Activated CD8-positive, alpha-beta memory T cell treated with anti-CD3 and anti-CD28 coated beads, Interleukin-2, amount 10 ng/mL, durations not matched to agents 7 days and 5 days (primary cell): ENCODE data around the gene USP12. TPM values are rescaled to one million over a fixed set of nuclear protein-coding genes. Genes with fewer than 3 reads are reported as not detected.

ENCODE experiments used
- ATAC-seq: fragments of 150-1000 bp; cut with Tn5 transposase; one replicate; pipeline ENCODE4 v1.10.0; 2021; ENCODE audit warnings: moderate library complexity
- CTCF ChIA-PET: fragments of 350-600 bp; sonication (Branson Sonifier 250); formaldehyde crosslinking; loops from one replicate; lab custom pipeline; 2021; ENCODE audit warnings: antibody characterized with exemption; lab: Charles Lee
- DNase-seq: peaks from one replicate; pipeline ENCODE4 v3.0.0-alpha.2; 2020
- H3K27ac Mint-ChIP-seq: one replicate; pipeline ENCODE4 v1.8.0; 2021; ENCODE audit warnings: mild to moderate bottlenecking, mixed read lengths
- H3K27me3 Mint-ChIP-seq: one replicate; pipeline ENCODE4 v1.8.0; 2021; ENCODE audit warnings: mixed read lengths
- H3K36me3 Mint-ChIP-seq: one replicate; pipeline ENCODE4 v1.8.0; 2021; ENCODE audit warnings: mild to moderate bottlenecking, mixed read lengths
- H3K4me1 Mint-ChIP-seq: one replicate; pipeline ENCODE4 v1.8.0; 2021; ENCODE audit warnings: mixed read lengths
- H3K4me3 Mint-ChIP-seq: one replicate; pipeline ENCODE4 v1.8.0; 2021; ENCODE audit warnings: mild to moderate bottlenecking, moderate library complexity, mixed read lengths
- H3K9me3 Mint-ChIP-seq: one replicate; pipeline ENCODE4 v1.8.0; 2022; ENCODE audit warnings: low read depth, mixed read lengths
- total RNA-seq, 2 experiments: library from RNA; stranded (reverse); gene quantifications; one replicate each; pipeline ENCODE4 v1.2.3, GENCODE V29; 2021

The USP12 gene
- total RNA-seq, 2 experiments from 2014 or later = 32.0 to 38.9 TPM

GRCh38 chr13:27065582-27065981 lies 106.0 kb downstream of the USP12 start:
- no peak for DNase-seq
- Mint-ChIP-seq H3K27me3 (no peaks in the 10 kb centered on the region), H3K4me3 (no peak overlapping the region), H3K36me3 (peaks cover 42% of the 10 kb centered on the region), H3K27ac (no peak overlapping the region), H3K4me1 (peaks cover 1% of the 10 kb centered on the region), H3K9me3 (no peaks in the 10 kb centered on the region)
- CTCF ChIA-PET = interaction anchor here (1.1 to 1.2 kb wide), 2 partner anchors 9 to 80 kb away, joined by 3 read pairs; no protein-coding TSS in a partner anchor
- ATAC-seq = no peak

DNA sequence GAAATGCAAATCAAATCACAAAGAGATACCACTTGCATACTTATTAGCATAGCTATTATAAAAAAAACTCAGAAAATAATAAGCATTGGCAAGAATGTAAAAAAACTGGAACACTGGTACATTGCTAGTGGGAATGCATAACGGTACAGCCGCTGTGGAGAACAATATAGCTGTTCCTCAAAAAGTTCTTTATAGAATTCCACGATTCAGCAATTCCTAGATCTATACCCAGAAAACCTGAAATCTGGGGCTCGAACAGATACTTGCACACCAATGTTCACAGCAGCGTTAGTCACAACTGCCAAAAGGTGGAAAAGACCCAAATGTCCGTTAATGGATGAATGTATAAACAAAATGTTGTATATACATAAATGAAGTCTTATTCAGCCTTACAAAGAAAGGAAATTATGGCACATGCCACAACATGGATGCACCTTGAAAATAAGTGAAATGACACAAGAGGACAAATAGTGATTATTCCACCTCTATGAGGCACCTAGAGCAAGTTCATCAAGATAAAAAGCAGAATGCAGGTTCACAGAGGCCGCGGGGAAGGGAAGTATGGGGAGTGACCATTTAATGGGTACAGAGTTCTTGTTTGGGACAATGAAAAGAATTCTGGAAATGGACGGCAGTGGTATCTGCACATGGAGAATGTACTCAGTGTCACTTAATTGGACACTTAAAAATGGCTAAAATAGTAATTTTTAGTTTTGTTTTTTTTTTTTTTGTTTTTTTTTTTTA lies 107.2 kb downstream of the USP12 start:
- ATAC-seq = no peak
- H3K4me1 Mint-ChIP-seq = peaks cover 1% of the 10 kb centered on the region
- peaks cover 38% of the 10 kb centered on the region for H3K36me3 Mint-ChIP-seq

GRCh38 chr13:27057817-27058216 lies 113.8 kb downstream of the USP12 start:
- ATAC-seq = no peak
- Mint-ChIP-seq H3K9me3 (no peaks in the 10 kb centered on the region), H3K36me3 (peaks cover 4% of the 10 kb centered on the region), H3K4me3 (no peak overlapping the region), H3K4me1 (peaks cover 21% of the 10 kb centered on the region), H3K27me3 (no peaks in the 10 kb centered on the region), H3K27ac (no peak overlapping the region)
- CTCF ChIA-PET = no interaction called here
- no peak for DNase-seq

More for the DNA sequence above, 107.2 kb downstream of the USP12 start:
- CTCF ChIA-PET = no interaction called here
- no peaks in the 10 kb centered on the region for H3K9me3 Mint-ChIP-seq
- no peaks in the 10 kb centered on the region for H3K27me3 Mint-ChIP-seq
- no peak for DNase-seq
- H3K27ac Mint-ChIP-seq = no peak overlapping the region
- no peak overlapping the region for H3K4me3 Mint-ChIP-seq

DNA sequence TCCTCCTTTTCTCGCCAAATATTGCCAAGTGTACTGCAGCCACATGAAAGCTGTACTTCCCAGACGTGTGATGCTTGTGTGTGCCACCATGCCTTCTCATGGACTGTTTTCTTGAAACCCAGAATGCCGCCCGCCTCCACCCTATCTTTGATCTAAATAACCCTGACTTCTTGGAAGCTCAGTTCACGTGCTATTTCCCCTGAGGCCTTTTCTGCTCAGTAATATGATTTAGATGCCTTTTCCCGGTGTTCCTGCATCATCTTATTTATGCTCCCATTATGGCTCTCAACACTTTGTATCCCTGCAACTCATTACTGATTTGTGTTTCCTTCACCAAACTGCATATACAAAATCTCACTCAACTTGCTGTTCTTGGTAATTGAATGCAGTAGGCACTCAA lies 116.1 kb downstream of the USP12 start:
- CTCF ChIA-PET = no interaction called here
- H3K4me3 Mint-ChIP-seq = no peak overlapping the region
- H3K9me3 Mint-ChIP-seq = no peaks in the 10 kb centered on the region
- H3K27ac Mint-ChIP-seq = no peak overlapping the region
- H3K27me3 Mint-ChIP-seq = no peaks in the 10 kb centered on the region
- ATAC-seq (no peak), DNase-seq (no peak)
- H3K4me1 Mint-ChIP-seq = peaks cover 21% of the 10 kb centered on the region
- H3K36me3 Mint-ChIP-seq = peaks cover 2% of the 10 kb centered on the region

DNA sequence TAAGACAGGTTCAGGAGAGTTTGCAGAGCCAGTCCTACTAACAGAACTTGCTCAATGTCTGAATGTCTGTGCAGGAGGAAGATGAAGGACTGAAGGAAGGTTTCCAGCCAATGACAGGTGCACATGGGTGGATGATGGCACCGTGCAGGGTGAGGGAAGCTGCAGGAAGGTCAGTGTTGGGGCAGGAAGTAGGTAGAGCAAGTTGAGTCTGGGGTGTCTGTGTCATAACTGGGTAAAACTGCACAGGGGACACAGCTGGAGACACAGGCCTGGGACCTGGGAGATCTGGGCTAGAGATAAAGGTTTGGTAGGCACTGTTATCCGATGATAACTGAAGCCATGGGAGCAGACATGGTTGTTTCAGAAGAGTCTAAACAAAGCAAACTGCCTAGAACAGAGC lies 116.9 kb downstream of the USP12 start:
- no peak overlapping the region for H3K4me3 Mint-ChIP-seq
- no peaks in the 10 kb centered on the region for H3K27me3 Mint-ChIP-seq
- H3K9me3 Mint-ChIP-seq = no peaks in the 10 kb centered on the region
- ATAC-seq (no peak), DNase-seq (no peak)
- H3K4me1 Mint-ChIP-seq = peaks cover 21% of the 10 kb centered on the region
- H3K27ac Mint-ChIP-seq = peak overlapping the region; percentile 12
- CTCF ChIA-PET = no interaction called here
- H3K36me3 Mint-ChIP-seq = no peaks in the 10 kb centered on the region

GRCh38 chr13:27053902-27054595 lies 117.6 kb downstream of the USP12 start:
- Mint-ChIP-seq H3K27ac (no peak overlapping the region), H3K9me3 (no peaks in the 10 kb centered on the region), H3K4me3 (no peak overlapping the region), H3K36me3 (peaks cover under 1% of the 10 kb centered on the region), H3K27me3 (no peaks in the 10 kb centered on the region), H3K4me1 (peaks cover 21% of the 10 kb centered on the region)
- no peak for ATAC-seq
- CTCF ChIA-PET = no interaction called here
- no peak for DNase-seq

- Mint-ChIP-seq H3K27me3 (no peaks in the 10 kb centered on the region), H3K4me3 (no peak overlapping the region), H3K4me1 (peaks cover 21% of the 10 kb centered on the region), H3K36me3 (peaks cover 2% of the 10 kb centered on the region), H3K9me3 (no peaks in the 10 kb centered on the region), H3K27ac (no peak overlapping the region)
- ATAC-seq (no peak), DNase-seq (no peak)
- CTCF ChIA-PET = no interaction called here
Measured at GRCh38 chr13:27053210-27053884, 118.3 kb downstream of the USP12 start.

DNA sequence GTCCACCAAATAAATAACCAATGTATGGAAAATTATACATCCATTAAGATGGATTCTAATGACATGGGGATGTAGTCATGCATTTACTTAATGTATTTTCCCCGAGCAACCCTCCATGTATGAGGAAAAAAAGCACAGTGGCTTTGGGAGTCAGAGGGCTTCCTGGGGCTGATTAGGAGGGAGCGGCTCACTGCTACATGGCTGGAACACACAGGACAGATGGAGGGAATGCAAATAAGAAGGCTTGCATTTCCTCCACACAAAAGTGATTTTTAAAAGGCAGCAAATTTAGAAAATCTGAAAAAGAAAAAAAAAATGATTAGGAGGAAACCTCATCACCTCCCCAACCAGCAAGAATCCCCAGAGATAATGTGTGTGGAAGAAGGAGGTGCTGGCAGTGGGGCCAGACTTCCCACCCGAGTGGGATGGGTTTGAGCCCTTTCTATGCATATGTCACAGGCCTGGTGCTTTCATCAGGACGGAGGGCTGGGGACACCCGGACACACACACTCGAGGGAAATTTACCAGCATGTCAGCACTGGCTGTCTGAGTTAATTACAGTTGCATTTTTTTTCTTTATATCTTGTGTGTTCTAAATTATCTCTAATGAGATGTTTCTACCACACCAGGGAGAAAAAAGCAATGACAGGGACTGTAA lies 118.9 kb downstream of the USP12 start:
- Mint-ChIP-seq H3K9me3 (no peaks in the 10 kb centered on the region), H3K36me3 (peaks cover 2% of the 10 kb centered on the region), H3K4me3 (no peak overlapping the region), H3K27me3 (no peaks in the 10 kb centered on the region), H3K27ac (no peak overlapping the region), H3K4me1 (peaks cover 21% of the 10 kb centered on the region)
- ATAC-seq (no peak), DNase-seq (no peak)
- CTCF ChIA-PET = no interaction called here

DNA sequence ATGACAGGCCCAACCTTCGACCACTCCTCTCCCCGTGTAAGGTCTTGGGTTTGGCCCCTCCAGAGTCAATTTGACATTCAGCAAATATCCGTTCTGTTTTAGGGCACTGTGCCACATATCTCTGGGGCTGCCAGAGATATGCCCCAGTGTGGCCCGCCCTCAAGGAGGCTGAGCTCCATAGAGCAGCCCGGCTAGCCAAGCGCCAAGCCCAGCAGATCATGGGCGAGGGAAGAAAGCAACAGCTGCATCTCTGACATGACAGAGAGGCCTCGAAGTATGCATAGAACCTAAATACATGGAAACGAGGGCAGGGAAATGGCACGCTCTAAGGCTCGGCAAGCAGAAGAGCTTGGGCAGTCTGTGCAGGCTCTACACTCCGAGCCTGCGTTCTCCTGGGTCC lies 124.5 kb downstream of the USP12 start:
- no peak overlapping the region for H3K4me3 Mint-ChIP-seq
- peaks cover 2% of the 10 kb centered on the region for H3K36me3 Mint-ChIP-seq
- no peak for ATAC-seq
- DNase-seq = no peak
- H3K4me1 Mint-ChIP-seq = peaks cover 38% of the 10 kb centered on the region
- CTCF ChIA-PET = interaction anchor here (1.1 to 1.5 kb wide), 2 partner anchors 13 to 312 kb away, joined by 3 to 4 read pairs; no protein-coding TSS in a partner anchor
- no peaks in the 10 kb centered on the region for H3K27me3 Mint-ChIP-seq
- peak overlapping the region; percentile 95 for H3K27ac Mint-ChIP-seq
- H3K9me3 Mint-ChIP-seq = no peaks in the 10 kb centered on the region

DNA sequence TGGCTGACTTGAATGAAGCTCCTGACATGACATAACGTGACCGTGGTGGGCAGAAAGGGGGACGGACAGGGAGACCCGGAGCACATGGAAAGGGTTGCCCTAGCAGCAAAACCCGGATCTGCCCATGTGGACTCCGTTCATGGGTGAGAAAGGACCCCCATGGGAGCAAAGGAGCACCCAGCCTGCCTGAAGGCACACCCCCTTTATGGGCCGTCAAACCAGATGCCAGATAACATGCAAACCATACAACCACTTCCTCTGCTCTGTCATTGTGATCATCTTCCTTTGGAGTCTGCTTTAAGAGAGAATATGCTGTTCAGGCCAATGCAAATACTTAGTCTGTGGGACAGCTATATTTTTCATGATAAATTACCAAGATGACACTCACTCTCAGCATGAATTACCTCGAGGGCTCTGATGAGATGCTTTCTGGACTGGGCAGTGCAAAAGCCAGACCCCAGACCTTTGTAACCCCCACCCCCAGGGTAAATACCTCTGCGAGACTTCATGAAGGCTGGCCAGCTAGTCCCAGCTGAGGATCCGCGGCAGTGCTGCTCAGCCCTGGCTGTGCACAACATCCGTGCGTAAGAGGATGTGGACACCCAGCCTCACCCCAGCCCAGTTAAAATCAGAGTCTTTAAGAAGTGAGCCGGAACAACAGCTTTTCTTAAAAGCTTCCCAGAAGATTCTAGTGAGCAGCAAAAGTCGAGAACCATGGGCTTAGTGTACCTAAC lies 126.6 kb downstream of the USP12 start:
- H3K36me3 Mint-ChIP-seq = peaks cover 2% of the 10 kb centered on the region
- H3K27me3 Mint-ChIP-seq = no peaks in the 10 kb centered on the region
- H3K27ac Mint-ChIP-seq = peak overlapping the region; percentile 95
- ATAC-seq (peak; percentile 93), DNase-seq (peak; percentile 82)
- H3K9me3 Mint-ChIP-seq = no peaks in the 10 kb centered on the region
- peaks cover 38% of the 10 kb centered on the region for H3K4me1 Mint-ChIP-seq
- CTCF ChIA-PET = interaction anchor here (0.6 to 1.5 kb wide), 4 partner anchors 22 to 87 kb away, joined by 3 read pairs; no protein-coding TSS in a partner anchor
- peak overlapping the region; percentile 58 for H3K4me3 Mint-ChIP-seq

- CTCF ChIA-PET = no interaction called here
- ATAC-seq = no peak
- H3K36me3 Mint-ChIP-seq = no peaks in the 10 kb centered on the region
- H3K9me3 Mint-ChIP-seq = no peaks in the 10 kb centered on the region
- no peak overlapping the region for H3K4me3 Mint-ChIP-seq
- peaks cover 38% of the 10 kb centered on the region for H3K4me1 Mint-ChIP-seq
- DNase-seq = no peak
- no peak overlapping the region for H3K27ac Mint-ChIP-seq
- H3K27me3 Mint-ChIP-seq = no peaks in the 10 kb centered on the region
Measured at GRCh38 chr13:27043013-27043412, 128.6 kb downstream of the USP12 start.

GRCh38 chr13:27041341-27041740 lies 130.3 kb downstream of the USP12 start:
- no peak for DNase-seq
- H3K27me3 Mint-ChIP-seq = peaks cover 9% of the 10 kb centered on the region
- no peak overlapping the region for H3K4me3 Mint-ChIP-seq
- H3K27ac Mint-ChIP-seq = no peak overlapping the region
- no peak for ATAC-seq
- H3K4me1 Mint-ChIP-seq = peaks cover 29% of the 10 kb centered on the region
- CTCF ChIA-PET = no interaction called here
- no peaks in the 10 kb centered on the region for H3K36me3 Mint-ChIP-seq
- no peaks in the 10 kb centered on the region for H3K9me3 Mint-ChIP-seq

DNA sequence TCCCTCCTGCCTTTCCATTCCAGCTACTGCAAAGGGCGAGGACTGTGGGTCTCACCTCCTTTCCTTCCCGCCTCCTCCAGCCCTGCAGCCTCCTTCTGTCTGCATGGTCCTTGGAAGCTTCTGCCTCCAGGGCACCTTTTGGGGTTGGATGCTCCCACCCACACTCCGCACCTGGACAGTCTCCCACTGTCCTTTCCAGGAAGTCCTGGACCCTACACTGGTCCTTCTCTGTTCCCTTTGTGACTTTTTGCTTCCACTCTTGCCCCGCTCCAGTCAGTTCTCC lies 130.8 kb downstream of the USP12 start:
- Mint-ChIP-seq H3K27me3 (peaks cover 14% of the 10 kb centered on the region), H3K4me1 (peaks cover 24% of the 10 kb centered on the region), H3K9me3 (no peaks in the 10 kb centered on the region), H3K4me3 (no peak overlapping the region), H3K36me3 (no peaks in the 10 kb centered on the region), H3K27ac (no peak overlapping the region)
- no peak for ATAC-seq
- no peak for DNase-seq
- CTCF ChIA-PET = interaction anchor here (0.7 kb wide), 1 partner anchor 51 kb away, joined by 4 read pairs; no protein-coding TSS in a partner anchor
